NT2/D1 (cell line): ENCODE measurements around the gene TRIM40.

Experiments used
- DNase-seq: peaks from one replicate; pipeline ENCODE4 v3.0.0-alpha.2; 2011; ENCODE audit warnings: low read depth, low spot score
- H3K27me3 ChIP-seq: 2 replicates; pipeline ENCODE4 v1.6.0; 2011; ENCODE audit warnings: mild to moderate bottlenecking; ENCODE audit not compliant: insufficient read length, insufficient read depth
- H3K36me3 ChIP-seq: 2 replicates; pipeline ENCODE4 v1.6.1; 2011; ENCODE audit warnings: mild to moderate bottlenecking, low read length, mixed read lengths; ENCODE audit not compliant: insufficient read depth, insufficient read length
- H3K4me1 ChIP-seq: 2 replicates; pipeline ENCODE4 v1.5.1; 2011; ENCODE audit not compliant: insufficient read depth, insufficient read length
- H3K4me3 ChIP-seq: 2 replicates; pipeline ENCODE4 v1.5.1; 2011; ENCODE audit warnings: low read depth; ENCODE audit not compliant: insufficient read length
- H3K9ac ChIP-seq: 2 replicates; pipeline ENCODE4 v1.6.0; 2011; ENCODE audit warnings: low read depth; ENCODE audit not compliant: insufficient read length
- H3K9me3 ChIP-seq: 2 replicates; pipeline ENCODE4 v1.5.1; 2011; ENCODE audit warnings: mild to moderate bottlenecking, low read length; ENCODE audit not compliant: insufficient read depth
- SUZ12 ChIP-seq: IDR thresholded peaks from 2 replicates; pipeline ENCODE4 v1.6.1; 2011; ENCODE audit not compliant: insufficient read length, insufficient read depth; ENCODE audit errors: extremely low read depth
- YY1 ChIP-seq: IDR thresholded peaks from 2 replicates; pipeline ENCODE4 v1.6.1; 2011; ENCODE audit not compliant: insufficient read length, insufficient read depth
- ZNF274 ChIP-seq: IDR thresholded peaks from 2 replicates; pipeline ENCODE4 v1.6.1; 2011; ENCODE audit warnings: mild to moderate bottlenecking, low read depth, low read length

The TRIM40 gene

DNA sequence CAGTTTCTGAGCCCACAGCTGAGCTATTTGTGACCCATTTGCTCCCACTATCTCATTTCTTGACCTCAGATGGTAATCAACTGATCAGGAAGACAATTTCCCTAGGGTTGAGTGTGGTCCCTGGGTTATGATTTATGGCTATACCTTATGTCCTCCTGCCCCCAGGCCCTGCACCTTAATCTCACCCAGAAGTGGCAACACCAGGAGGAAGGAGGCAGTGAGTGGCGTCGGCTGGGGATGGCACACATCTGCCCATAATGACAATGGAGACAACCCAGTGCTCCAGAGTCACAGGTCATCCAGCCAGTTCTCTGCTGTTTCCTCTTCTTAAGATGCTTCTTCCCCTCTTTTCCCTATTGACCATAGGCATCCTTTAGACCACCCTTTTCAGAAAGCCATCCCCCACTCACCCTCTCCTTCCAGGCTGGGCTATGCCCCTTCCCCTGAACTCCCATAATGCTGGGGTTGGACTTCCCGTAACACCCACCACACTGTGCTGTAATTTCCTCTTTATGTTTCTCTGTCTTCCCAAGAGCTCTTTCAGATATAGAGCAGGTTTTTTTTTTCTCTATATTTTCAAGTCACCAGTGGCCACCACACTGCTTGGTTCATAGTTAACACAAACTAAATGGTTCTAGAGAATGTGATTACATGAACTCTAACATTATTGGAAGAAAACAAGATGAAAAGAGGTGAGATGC lies 17.1 kb downstream of the TRIM40 start:
- no peaks in the 10 kb centered on the region for H3K4me1 ChIP-seq
- no peak overlapping the region for H3K4me3 ChIP-seq
- H3K9ac ChIP-seq = no peak overlapping the region
- no peak for DNase-seq
- TF ChIP-seq SUZ12 = no peak
- TF ChIP-seq ZNF274 = no peak
- H3K27me3 ChIP-seq = no peaks in the 10 kb centered on the region
- H3K36me3 ChIP-seq = no peaks in the 10 kb centered on the region
- H3K9me3 ChIP-seq = no peaks in the 10 kb centered on the region

GRCh38 chr6:30154061-30154460 lies 18.1 kb downstream of the TRIM40 start:
- Histone ChIP-seq H3K36me3 (no peaks in the 10 kb centered on the region), H3K9ac (no peak overlapping the region), H3K4me1 (no peaks in the 10 kb centered on the region), H3K4me3 (no peak overlapping the region), H3K27me3 (no peaks in the 10 kb centered on the region), H3K9me3 (no peaks in the 10 kb centered on the region)
- DNase-seq = no peak
- TF ChIP-seq SUZ12 (no peak), ZNF274 (no peak), YY1 (no peak)

DNA sequence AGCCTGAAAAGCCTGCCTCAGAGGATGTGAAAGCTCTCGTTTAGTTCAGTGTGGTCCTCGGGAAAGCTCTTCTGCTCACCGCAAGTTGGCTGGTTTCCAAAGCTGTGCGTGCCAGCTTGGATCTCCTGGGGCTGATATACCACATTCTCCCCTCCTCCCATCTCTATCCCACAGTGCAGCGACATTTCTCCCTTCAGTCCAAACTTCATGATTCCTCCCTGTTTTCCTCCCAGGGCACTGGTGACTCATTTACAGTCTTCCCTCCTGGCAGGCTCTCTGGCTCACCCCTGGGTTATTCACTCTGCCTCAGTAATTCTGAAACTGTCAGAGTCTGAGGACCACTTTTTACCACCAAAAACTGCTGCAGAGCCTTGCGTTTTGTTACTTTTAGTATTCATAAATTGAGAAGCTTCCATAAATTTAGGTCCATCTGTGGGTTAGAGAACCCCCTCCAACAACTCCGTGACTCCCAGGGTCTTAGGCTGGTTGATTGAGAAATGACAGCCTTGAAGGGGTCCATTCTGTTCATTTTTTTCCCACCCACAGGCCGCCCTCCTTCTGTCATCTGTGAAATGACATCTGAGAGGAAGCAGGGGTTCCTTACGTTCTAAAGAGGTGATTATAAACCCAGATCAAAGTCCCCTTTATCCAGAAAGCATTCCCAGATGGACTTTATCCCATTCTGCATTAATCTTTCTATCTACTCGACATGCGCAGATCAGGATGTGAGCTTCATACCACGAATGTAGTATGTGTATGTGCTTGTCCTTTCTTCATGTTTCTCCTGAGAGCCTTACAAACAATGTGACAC lies 19.0 kb downstream of the TRIM40 start:
- H3K4me1 ChIP-seq = no peaks in the 10 kb centered on the region
- H3K36me3 ChIP-seq = no peaks in the 10 kb centered on the region
- no peak overlapping the region for H3K9ac ChIP-seq
- no peak overlapping the region for H3K4me3 ChIP-seq
- no peaks in the 10 kb centered on the region for H3K9me3 ChIP-seq
- DNase-seq = no peak
- TF ChIP-seq SUZ12 (no peak), ZNF274 (no peak), YY1 (no peak)
- H3K27me3 ChIP-seq = no peaks in the 10 kb centered on the region

GRCh38 chr6:30155520-30156261 lies 19.8 kb downstream of the TRIM40 start:
- no peak overlapping the region for H3K4me3 ChIP-seq
- H3K9me3 ChIP-seq = no peaks in the 10 kb centered on the region
- no peak for TF ChIP-seq YY1
- TF ChIP-seq SUZ12 = no peak
- TF ChIP-seq ZNF274 = no peak
- H3K27me3 ChIP-seq = no peaks in the 10 kb centered on the region
- DNase-seq = no peak
- H3K4me1 ChIP-seq = no peaks in the 10 kb centered on the region
- H3K36me3 ChIP-seq = no peaks in the 10 kb centered on the region
- H3K9ac ChIP-seq = no peak overlapping the region

GRCh38 chr6:30156262-30156599 lies 20.3 kb downstream of the TRIM40 start:
- H3K9me3 ChIP-seq = no peaks in the 10 kb centered on the region
- H3K4me3 ChIP-seq = no peak overlapping the region
- H3K9ac ChIP-seq = no peak overlapping the region
- no peak for DNase-seq
- no peaks in the 10 kb centered on the region for H3K36me3 ChIP-seq
- TF ChIP-seq SUZ12 (no peak), ZNF274 (no peak), YY1 (no peak)
- no peaks in the 10 kb centered on the region for H3K4me1 ChIP-seq
- H3K27me3 ChIP-seq = no peaks in the 10 kb centered on the region

DNA sequence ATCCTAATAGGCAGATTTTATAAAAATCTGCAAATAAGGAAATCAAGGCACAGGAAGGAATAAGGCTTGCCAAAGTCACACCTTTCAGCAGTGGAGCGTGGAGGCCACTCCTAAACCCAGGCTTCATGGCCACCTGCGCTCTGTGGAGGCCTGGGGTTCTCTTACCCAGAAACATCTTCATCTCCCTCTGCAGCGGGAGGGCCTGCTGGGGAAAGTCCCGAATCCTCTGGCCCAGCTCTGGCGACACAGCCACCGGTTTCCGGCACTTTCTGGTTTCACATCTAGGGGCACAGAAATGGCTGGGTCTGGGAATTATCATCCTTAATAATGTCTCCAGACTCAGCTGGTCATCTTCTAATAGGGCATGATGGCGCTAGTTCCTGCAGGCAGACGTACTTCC lies 20.8 kb downstream of the TRIM40 start:
- no peak overlapping the region for H3K9ac ChIP-seq
- H3K4me3 ChIP-seq = no peak overlapping the region
- no peaks in the 10 kb centered on the region for H3K9me3 ChIP-seq
- no peak for DNase-seq
- no peaks in the 10 kb centered on the region for H3K27me3 ChIP-seq
- H3K36me3 ChIP-seq = no peaks in the 10 kb centered on the region
- no peaks in the 10 kb centered on the region for H3K4me1 ChIP-seq
- no peak for TF ChIP-seq YY1

DNA sequence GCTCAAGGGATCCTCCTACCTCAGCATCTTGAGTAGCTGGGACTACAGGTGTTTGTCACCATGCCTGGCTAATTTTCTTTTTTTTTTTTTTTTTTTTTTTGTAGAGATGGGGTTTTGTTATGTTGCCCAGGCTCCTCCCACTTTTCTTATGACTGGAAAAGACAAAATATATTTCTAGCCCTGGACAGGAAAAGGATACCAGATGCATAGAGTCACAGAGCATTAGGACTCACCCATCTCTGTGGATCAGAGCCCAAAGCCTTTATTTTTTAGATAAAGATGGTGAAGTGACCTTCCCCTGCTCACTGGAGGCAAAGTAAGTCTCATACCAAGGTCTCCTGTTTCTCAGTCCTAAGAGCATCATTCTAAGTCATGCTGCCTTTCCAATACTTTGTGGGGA lies 21.6 kb downstream of the TRIM40 start:
- Histone ChIP-seq H3K9me3 (no peaks in the 10 kb centered on the region), H3K9ac (no peak overlapping the region), H3K4me3 (no peak overlapping the region), H3K4me1 (no peaks in the 10 kb centered on the region), H3K36me3 (no peaks in the 10 kb centered on the region), H3K27me3 (no peaks in the 10 kb centered on the region)
- TF ChIP-seq YY1 (no peak), SUZ12 (no peak), ZNF274 (no peak)
- no peak for DNase-seq
